ENCODE measurements around the gene ATRAID. TPM values are rescaled to one million over a fixed set of nuclear protein-coding genes. Genes with fewer than 3 reads are reported as not detected.

ATRAID gene, protein sequence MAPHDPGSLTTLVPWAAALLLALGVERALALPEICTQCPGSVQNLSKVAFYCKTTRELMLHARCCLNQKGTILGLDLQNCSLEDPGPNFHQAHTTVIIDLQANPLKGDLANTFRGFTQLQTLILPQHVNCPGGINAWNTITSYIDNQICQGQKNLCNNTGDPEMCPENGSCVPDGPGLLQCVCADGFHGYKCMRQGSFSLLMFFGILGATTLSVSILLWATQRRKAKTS
- total RNA-seq = 136 and 240 TPM in 2 replicates

DNA sequence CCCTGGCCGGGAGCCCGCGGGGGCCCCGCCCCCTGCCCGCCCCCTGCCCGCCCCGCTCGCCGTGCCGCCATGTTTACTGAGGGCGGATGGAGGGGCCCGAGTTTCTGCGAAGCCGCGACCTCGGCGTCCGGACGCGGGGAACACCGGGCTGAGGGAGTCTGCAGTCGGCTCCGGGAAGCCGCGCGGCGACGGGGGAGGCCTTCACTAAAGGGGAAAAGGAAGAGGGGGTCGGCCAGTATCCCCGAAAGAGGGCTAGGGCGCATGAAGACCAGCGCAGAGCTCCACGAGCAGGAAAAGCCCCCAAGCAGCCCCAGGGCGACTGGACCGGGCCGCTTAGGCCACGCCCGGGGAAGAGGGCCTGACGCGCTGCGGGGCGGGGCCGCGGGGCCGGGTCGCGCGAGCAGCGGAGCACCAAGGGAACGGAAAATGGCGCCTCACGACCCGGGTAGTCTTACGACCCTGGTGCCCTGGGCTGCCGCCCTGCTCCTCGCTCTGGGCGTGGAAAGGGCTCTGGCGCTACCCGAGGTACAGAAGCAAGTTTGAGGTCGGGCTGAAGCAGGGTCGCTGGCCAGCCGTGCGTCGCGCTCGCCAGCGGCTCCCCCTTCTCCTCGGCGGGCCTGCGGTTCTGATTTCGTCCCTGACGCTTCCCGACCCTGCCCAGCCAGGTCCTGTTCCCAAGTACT is at the start of gene ATRAID, which contains the start of gene SLC5A6:
ATRAID (plus strand) TSS at position 99 of the 683 bp plus-strand sequence; CDS start at position 427, 328 bp downstream.
SLC5A6 (minus strand) TSS at position 326 of the 683 bp plus-strand sequence. CDS start 4,618 bp downstream, outside the sequence.

DNA sequence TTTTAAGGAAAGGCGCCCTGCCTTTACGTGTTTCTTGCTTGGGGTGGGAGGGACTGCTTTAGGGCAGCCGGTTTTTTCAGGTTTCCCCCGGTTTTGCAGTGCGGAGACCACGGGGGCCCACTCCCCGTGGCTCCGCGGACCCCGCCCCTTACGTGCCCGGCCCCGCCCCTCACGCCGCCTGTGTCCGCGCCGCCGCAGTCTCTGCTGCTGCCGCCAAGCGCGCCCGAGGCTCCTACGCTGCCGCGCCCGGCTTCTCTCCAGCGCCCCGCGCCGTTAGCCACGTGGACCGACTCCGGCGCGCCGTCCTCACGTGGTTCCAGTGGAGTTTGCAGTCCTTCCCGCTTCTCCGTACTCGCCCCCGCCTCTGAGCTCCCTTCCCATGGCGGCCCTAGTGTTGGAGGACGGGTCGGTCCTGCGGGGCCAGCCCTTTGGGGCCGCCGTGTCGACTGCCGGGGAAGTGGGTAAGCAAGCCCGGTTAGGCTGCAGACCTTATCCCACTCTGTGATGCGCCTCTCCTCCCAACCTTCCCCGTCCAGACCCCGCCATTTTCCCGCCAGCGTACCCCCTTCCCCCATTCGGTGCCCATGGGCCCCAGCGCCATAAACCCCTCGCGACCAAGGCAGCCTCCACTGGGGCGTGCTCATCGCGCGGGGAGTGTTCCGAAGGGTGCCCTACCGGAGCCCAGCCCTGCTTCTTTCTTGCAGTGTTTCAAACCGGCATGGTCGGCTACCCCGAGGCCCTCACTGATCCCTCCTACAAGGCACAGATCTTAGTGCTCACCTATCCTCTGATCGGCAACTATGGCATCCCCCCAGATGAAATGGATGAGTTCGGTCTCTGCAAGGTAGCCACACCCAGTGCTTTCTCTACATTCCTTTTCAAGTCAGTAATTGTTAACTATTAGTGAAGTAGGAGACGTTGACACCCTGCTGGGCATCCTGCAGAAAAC is 5.6 kb downstream of the ATRAID start, which contains the start of gene CAD:
CAD (plus strand) TSS at position 197 of the 949 bp plus-strand sequence; CDS start at position 380, 183 bp downstream.

DNA sequence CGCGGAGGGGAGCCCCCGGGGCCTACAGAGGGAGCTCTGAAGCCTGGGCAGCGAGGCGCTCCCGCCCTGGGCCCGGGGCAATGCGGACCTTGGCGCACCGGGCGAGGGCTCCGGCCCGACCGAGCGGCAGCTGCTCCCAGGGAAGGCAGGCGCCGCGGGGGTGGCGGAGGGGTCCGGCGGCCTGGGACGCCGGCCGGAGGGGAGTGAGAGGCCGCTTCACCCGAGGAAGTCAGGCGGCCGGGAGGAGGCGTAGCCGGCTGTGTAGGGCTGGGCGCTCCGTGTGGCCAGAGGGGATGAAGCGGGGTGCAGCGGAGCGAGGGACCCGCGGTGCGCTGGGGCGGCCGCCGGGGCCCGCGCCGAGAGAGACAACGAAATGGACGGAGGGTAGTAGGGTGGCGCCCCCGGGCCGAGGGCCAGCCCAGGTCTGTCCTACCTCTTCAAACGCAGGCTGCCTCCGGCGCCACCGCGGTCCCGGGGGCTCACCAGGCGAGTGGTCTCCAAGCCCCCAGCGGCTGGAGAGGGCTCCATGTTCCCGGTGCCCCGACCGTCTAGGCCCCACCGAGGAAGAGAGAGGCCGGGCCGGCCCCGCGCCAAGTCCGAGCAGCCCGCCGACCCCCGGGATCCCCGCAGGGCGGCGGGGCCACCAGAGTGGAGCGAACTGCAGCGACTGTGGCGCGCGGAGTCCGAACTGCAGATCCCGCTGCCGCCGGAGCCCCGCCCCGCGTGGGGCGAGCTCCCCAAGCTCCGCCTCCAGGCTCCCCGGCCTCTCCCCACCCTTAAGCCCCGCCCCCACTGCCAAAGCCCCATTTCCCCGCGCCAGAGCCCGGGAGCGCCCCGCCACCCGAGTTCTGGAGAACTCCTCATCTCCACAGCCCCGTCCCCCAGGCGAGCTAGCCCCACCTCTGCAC is 50.8 kb downstream of the ATRAID start, which contains the start of gene SLC30A3:
SLC30A3 (minus strand) TSS at position 669 of the 908 bp plus-strand sequence; CDS start at position 528, 141 bp downstream.

Other genes with a start within 250 kb of the ATRAID start
- gene MAPRE3, start 241.4 kb upstream of the ATRAID start, total RNA-seq = 2.8 and 2.9 TPM in 2 replicates
- gene TMEM214, start 179.1 kb upstream of the ATRAID start, total RNA-seq = 16.3 and 23.1 TPM in 2 replicates
- 14.9 and 19.7 TPM in 2 replicates for gene AGBL5, start 160.4 kb upstream of the ATRAID start, total RNA-seq
- 560 and 905 TPM in 2 replicates for gene OST4, start 140.4 kb upstream of the ATRAID start, total RNA-seq
- gene EMILIN1, start 133.4 kb upstream of the ATRAID start, total RNA-seq = 137 and 184 TPM in 2 replicates
- 0.56 and 0.96 TPM in 2 replicates for gene KHK, start 125.3 kb upstream of the ATRAID start, total RNA-seq
- 5.0 and 14.9 TPM in 2 replicates for gene CGREF1, start 92.9 kb upstream of the ATRAID start, total RNA-seq
- gene ABHD1, start 88.2 kb upstream of the ATRAID start, total RNA-seq = under 0.01 and 0.28 TPM in 2 replicates
- gene PREB, start 77.4 kb upstream of the ATRAID start, total RNA-seq = 44.5 and 53.3 TPM in 2 replicates
- not detected in 2 replicates for gene PRR30, start 72.6 kb upstream of the ATRAID start, total RNA-seq
- gene TCF23, start 63.0 kb upstream of the ATRAID start, total RNA-seq = not detected in 2 replicates
- gene SLC5A6, start 227 bp downstream of the ATRAID start, total RNA-seq = 14.9 and 30.3 TPM in 2 replicates
- gene CAD, start 5.3 kb downstream of the ATRAID start, total RNA-seq = 22.6 and 47.9 TPM in 2 replicates
- under 0.01 and 0.19 TPM in 2 replicates for gene SLC30A3, start 51.0 kb downstream of the ATRAID start, total RNA-seq
- gene DNAJC5G, start 63.4 kb downstream of the ATRAID start, total RNA-seq = not detected in 2 replicates
- under 0.01 TPM in 1 of 2 replicates, not detected in the other for gene TRIM54, start 70.4 kb downstream of the ATRAID start, total RNA-seq
- 0.38 and 1.1 TPM in 2 replicates for gene UCN, start 96.4 kb downstream of the ATRAID start, total RNA-seq
- 56.2 and 77.5 TPM in 2 replicates for gene MPV17, start 111.1 kb downstream of the ATRAID start, total RNA-seq
- 14.1 and 19.2 TPM in 2 replicates for gene GTF3C2, start 144.7 kb downstream of the ATRAID start, total RNA-seq
- 21.7 and 50.4 TPM in 2 replicates for gene EIF2B4, start 158.3 kb downstream of the ATRAID start, total RNA-seq
- gene SNX17, start 158.6 kb downstream of the ATRAID start, total RNA-seq = 137 and 174 TPM in 2 replicates
- gene ZNF513, start 168.7 kb downstream of the ATRAID start, total RNA-seq = 6.8 and 7.1 TPM in 2 replicates
- gene PPM1G, start 197.6 kb downstream of the ATRAID start, total RNA-seq = 59.5 and 167 TPM in 2 replicates
- 100 and 134 TPM in 2 replicates for gene NRBP1, start 216.6 kb downstream of the ATRAID start, total RNA-seq
- not detected in 2 replicates for gene KRTCAP3, start 230.3 kb downstream of the ATRAID start, total RNA-seq